GM18519 (cell line): Measurements from ENCODE around the gene PEX12.
"Not testable (repeated sequence)": the region's sequence is repeated elsewhere in the genome, so short reads cannot be mapped to it uniquely, and the experiment has no call there.

ENCODE experiments used
- ATAC-seq: cut with Tn5 transposase; IDR thresholded peaks from one replicate; pipeline ENCODE4 v1.9.1; 2021; ENCODE audit warnings: mild to moderate bottlenecking, moderate library complexity; ENCODE audit not compliant: unreplicated experiment, low FRiP score

Gene PEX12

DNA sequence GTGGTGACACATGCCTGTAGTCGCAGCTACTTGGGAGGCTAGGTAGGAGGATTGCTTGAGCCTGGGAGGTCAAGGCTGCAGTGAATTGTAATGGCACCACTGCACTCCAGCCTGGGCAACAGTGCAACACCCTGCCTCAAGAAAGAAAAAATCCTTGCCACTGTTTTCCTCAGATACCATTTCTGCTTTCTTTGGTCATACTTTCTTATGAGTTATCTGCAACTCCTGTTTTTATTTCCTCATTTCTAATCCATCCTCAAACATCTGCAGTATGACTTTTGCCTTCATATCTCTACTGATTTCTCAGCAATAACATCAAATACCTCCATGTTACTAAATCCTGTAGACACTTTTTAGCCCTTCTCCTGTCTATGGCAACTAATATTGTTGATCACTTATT, 5.7 kb upstream of the PEX12 start:
- no peak for ATAC-seq

DNA sequence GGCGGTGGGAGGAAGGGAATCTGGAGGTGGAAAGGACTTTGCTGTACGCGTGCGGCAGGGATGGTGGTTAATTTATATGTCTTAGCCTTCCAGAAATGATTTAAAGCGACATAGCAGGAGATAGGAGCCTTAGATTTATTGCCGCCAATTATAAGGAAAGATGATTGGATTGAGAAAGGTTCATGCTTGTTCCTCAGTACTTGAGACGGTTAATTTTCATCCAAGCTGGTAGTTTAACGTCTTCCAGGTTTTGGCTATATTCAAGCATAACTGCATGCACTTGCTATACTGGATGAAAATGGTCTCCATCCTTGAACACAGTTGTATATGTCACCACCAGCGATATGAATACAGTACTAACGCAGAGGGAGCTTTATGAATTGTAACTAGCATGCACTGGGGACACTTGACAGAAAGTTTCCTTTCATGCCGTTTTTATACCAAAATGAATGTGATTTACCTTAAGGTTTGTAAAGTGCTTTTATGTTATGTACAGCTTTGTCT, 610 bp upstream of the PEX12 start:
- no peak for ATAC-seq

DNA sequence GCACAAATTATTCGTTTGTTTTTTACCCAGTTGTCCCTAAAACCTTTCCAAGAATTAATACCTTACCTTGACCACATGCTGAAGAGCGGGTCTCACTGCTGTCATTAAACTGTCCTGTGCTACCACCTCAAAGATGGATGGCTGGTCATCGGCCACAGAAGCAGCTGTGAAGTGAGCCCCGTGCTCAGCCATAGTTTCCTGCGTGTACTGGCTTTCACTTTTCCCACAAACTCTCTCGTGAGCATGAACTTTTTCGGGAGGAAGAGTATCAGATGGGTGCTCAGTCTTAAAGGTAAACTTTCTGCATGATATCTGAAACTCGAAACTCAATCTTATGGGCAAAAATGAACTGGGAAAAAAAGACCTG, 558 bp downstream of the PEX12 start:
- no peak for ATAC-seq

DNA sequence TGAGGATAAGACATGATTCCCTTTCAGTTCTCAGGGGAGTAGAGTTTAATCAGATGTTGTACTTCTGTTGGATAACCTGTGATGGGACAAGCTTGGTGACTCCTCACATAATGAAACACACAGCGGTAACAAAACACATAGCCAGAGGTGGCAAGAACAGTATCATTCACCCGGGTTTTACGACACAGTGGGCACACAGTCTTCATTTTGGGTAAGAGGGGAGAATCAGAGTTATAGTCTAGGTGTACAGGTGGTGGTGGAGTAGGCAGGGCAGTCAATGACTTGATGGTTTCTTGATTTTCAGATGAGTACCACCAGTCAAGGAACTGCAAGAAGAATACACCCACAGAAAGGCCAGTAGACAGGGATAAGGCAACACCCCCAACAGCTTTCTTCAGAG, 2.6 kb downstream of the PEX12 start:
- ATAC-seq = no peak

DNA sequence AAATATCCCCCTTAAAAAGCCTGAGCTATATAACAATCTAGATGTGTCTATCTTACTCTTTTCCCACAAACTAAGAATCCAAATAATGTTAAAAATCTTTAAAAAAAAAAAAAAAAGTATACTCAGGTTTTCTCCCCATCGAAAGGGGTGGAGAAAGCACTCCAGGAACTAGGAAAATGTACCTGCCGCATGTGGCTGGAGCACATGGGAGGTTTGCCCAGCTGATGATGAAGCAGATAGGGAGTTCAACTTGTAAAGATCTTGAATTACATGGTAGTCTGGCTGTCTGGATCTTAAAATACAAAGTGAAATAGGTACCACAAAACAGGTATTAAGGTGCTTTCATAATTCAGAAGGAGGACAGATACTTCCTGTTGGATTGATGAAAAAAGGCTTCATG, 9.0 kb downstream of the PEX12 start:
- ATAC-seq = no peak

DNA sequence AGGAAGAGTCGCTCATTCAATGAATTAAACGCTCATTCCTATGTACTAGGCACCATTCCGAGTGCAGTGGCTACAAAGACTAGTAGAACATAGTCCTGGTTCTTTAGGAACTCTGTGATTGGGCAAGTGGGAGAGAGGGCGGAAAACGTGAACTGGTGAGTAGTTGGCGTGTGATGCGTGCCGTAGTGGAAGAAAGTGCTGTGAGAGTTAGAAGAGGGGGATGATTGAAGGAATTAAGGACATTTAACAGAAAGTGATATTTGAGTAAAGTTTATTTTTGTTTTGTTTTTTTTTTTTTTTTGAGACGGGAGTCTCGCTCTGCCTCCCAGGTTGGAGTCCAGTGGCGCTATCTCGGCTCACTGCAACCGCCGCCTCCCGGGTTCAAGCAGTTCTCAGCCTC, 9.8 kb downstream of the PEX12 start:
- ATAC-seq = no peak

DNA sequence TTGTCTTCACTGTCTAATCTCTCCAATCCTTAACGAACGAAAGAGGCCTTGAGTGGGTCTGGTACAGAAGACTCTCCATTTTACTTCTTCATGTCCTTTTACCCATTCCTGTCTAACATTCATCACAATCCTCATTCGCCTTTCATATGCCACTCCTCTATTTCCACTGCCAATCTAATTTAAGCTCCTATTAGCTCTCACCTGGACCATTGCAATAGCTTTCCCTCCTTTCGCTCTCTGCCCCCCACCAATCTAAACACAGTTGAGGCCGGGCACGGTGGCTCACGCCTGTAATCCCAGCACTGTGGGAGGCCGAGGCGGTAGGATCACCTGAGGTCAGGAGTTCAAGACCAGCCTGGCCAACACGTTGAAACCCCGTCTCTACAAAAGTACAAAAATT, 11.4 kb downstream of the PEX12 start:
- ATAC-seq = no peak

DNA sequence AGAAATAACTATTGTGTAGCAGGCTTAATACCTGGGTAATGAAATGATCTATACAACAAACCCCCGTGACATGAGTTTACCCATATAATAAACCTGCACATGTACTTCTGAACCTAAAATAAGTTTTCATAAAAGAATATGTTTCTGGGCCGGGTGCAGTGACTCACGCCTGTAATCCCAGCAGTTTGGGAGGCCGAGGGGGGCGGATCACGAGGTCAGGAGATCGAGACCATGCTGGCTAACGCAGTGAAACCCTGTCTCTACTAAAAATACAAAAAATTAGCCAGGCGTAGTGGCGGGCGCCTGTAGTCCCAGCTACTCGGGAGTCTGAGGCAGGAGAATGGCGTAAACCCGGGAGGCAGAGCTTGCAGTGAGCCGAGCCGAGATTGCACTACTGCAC, 15.2 kb downstream of the PEX12 start:
- ATAC-seq = not testable (repeated sequence)

DNA sequence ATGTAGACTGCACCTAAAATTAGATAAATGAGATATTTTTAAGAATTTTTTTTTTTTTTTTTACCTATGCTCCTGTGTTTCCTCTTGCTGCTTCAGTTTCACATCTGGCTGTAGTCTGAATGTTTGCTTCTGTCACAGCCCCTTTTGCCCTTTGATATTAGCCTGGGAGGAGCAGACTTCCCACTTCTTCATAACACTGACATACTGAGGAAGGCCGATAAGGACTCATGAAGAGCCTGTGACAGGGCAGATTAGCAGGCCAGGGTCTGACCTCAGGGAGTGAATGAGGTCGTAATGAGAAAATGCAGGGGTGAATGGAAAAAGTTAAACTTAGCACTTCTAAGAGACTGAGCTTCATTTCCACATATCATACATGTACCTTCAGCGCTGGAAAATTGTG, 17.7 kb downstream of the PEX12 start, which contains the start of gene SLFN14:
SLFN14 (minus strand) TSS at position 117 of the 400 bp plus-strand sequence. CDS start 2,757 bp downstream, outside the sequence.
- ATAC-seq = no peak

DNA sequence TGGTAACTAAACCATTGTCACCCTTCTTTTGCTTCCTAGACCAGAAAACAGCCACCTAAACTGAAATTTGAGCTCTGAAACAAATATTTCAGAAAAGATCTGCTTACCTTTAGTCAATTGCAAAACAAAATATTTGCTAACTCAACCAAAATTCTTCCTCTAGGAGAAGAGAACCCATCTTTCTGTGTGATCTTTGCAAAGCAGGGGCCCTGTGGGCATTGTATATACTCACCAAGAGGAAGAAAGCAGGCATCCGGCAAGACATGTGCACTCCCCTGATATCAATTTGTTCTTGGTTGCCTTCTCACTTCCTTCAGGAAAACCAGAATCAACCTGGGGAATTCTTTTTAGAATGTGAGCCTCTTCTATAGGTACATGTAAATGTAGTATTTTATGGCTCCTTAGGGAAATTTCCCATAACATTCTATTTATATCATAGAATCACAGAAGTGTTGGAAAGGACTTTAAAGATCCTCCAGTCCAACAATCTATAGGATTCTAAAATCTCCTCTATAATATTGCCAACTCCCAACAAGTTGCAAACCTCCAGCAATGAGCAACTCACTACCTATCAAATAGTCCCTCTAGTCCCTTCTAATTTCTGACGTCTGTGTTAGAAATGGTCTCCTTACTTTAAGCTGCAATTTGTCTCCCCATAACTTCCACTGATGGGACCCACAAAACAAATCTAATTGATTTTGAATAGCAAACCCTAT, 18.7 kb downstream of the PEX12 start:
- ATAC-seq = no peak

DNA sequence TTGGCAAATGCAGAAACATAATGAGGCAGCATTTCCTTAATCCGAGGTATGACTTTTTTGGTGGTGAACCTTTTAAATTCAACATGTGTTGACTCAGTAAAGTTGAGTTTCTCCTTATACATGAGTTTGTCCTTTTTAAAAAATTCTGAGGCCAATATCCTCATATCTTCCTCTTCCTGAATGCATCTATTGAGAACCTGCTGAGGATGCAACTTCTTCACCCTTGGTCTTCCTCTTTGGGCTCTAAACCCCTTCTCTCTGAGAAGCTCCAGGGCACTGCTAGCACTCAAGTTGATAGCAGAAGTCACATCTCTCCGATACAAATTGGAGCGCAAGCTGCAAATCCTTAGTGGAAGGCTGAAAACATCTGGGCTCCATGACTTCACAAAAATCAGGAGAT, 21.0 kb downstream of the PEX12 start:
- ATAC-seq = no peak

DNA sequence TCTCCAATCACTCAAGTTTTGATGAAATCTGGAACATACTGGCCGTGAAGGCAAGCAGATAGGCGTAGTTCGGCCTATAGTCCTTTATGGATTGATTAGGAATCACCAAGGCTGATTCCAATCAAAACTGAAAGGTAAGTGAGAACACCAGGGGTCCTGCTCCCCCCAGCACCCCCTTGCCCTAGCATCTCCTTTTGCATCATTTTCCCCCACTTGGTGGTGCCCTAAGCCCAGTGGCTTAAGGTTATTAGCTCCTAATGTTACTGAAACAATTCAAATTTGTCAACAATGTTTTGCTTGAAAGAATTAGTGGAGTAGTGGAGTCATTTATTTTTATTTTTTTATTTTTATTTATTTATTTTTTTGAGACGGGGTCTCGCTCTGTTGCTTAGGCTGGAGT, 22.7 kb downstream of the PEX12 start:
- ATAC-seq = no peak

DNA sequence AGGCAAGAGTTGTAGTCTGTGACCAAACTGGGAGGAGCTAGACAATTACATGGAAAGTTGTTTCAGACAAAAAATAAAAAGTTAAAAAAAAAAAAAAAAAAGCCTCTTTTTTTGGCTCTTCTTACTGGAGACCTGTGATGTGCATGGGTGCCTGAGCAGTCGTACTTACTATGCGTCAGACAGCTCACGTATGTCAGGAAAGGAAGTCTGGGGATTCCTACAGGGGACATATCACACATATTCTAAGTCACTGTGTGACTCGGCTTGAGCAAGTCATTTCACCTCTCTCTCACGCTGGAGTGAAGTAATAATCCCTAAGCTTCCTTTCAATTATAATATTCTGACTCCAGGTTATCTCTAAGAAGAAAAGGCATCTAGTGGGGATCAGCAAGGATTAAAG, 23.7 kb downstream of the PEX12 start:
- ATAC-seq = no peak

DNA sequence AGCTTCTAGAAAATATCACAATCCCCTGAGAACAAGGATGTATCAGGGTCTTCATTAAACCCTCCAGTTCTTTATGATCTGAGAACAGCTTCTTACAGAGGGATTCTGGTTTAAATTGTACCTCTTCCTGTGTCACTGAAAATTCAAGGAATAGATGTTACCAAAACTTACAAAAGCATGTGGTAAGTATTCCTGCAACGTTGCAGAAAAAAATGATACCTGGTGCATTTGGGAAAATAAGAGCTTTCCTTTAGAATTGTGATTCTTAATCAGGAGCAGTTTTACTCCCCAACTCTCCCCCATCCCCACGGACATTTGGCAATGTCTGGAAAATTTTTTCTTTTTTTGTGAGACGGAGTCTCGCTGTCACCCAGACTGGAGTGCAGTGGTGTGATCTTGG, 25.1 kb downstream of the PEX12 start:
- no peak for ATAC-seq

DNA sequence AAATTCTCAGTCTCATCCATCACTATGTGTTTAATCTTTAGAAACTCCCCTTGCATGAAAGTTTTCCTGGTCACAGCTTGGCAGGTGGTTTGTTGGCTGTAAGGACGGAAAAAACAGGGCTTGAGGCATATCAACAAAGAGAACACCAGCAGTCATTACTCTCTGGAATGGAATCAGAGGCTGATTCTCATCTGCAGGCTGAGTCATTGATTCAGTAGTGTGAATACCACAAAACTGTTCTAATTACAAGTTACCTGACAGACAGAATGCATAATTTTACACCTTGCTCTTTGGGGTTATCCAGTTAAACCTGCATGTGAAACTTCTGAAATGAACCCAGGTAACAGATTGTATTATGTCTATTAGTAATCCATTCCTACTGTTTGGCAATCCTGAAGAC, 29.4 kb downstream of the PEX12 start:
- no peak for ATAC-seq

DNA sequence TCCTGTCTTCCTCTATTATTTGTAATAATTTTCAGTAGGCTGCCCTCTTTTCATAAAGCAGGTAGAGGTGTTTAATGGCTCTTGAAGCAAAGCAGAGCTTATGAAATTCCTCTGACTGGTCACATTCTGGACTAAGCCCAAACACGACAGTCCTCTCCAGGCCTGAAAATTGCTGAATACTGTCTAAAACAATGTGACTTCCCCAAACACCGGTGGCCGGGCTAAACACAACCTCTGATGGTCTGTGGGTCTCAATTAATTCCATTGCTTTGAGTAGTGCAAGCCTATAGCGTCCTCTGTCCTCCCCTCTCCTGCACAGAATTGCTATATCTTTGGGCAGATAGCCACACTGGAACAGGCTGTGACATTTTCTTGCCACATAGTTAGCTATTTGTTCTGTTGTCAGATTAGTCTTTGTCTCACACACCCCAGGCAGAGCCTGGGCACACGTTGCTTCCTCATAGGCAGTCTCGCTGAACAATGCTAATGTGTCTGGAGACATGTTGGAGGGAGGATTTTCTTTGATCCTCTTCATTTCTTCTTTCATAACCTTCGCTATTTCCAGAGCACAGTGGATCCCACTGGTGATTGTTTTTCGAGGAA, 30.1 kb downstream of the PEX12 start:
- no peak for ATAC-seq

DNA sequence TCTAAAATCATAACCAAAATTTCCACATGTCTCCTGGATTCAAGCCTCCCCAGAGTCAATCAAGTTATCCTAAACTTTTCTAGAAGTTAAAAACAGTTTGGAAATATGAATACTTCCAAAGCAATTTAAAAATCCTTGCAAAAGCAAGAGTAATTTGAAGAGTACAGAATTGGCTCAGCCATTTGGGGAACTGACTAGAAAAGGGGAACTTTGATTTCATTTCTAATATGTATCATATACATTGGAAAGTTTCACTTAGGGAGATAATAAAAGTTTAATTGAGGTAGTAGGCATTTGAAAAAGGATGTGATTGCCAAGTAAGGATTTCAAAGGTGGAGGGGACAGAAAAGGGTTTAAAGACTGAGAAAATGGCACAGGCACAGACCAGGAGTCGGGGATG, 31.9 kb downstream of the PEX12 start:
- no peak for ATAC-seq

DNA sequence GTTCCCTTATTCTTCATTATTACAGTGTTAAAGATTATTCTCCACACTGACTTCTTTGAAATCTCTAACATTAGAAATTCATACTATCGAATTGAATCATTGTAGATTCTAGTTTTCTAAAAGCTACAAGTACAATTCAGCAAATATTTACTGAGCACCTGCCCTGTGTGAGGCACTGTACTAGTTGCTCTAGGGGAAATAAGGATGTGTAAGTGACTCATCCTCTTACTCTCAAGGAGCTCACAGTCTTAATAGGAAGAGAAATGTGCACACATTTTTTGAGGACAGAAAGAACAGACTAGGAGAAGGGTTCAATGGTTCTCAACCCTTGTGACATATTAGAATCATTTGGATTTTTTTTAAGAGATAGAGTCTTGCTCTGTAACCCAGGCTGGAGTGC, 33.2 kb downstream of the PEX12 start:
- ATAC-seq = no peak

DNA sequence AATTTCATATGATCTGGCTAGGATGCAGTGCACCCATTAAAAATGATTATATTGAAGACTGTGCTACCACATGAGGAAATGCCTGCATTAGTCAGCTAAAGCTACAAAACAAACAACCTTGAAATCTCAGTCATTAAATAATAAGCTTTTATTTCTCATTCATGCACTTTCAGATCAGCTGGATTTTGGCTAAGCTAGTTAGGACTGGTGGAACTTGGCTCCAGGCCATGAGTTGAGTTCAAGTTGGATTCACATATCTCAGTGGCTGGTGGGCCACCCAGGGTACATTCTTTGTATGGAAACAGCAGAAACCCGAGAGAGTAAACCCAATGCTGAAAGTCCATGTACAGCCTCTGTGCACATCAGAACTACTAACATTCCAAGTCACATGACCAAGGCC, 34.5 kb downstream of the PEX12 start:
- ATAC-seq = no peak

DNA sequence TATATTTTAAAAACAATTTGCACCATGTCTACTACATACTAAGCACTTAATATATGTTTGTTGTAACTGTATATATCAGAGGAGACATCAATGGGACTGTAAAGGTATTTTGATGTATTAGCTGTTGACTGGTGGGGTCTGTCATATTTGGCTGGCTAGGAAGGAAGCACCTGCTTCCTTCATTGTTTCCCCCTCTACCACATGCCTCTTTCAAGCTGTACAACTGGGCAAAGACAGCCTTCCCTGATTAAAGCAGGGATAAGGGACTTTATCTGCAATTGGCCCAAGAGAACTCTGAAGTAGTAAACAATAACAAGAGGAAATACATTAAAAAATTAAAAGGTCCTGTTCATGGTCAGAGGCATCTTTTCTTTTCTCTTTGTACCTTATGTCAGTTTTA, 35.4 kb downstream of the PEX12 start:
- ATAC-seq = no peak

DNA sequence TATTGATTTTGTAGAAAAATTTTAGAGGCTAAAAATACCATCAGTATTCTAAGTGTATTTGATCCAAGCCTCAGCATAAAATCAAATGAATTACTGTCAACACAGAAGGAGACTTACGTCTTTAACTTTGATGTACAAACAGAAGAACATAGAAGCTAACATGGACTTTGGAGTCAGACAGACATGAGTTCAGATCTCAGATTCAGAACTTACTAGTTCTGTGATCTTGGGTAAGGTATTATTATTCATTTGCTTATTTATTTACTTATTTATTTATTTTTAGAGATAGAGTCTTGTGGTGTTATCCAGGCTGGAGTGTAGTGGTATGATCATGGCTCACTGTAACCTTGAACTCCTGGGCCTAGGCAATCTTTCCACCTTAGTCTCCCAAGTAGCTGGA, 36.9 kb downstream of the PEX12 start:
- no peak for ATAC-seq
